Fibroblast of the conjunctiva (primary cell): ENCODE results near the gene ADORA1.

Source experiments
- DNase-seq: peaks from one replicate; pipeline ENCODE4 v3.0.0-alpha.2; 2010; ENCODE audit warnings: low read depth

The ADORA1 gene

GRCh38 chr1:203173011-203173555 is 45.6 kb downstream of the ADORA1 start:
- no peak for DNase-seq

- no peak for DNase-seq
Measured at GRCh38 chr1:203173566-203173965, 46.0 kb downstream of the ADORA1 start.

DNA sequence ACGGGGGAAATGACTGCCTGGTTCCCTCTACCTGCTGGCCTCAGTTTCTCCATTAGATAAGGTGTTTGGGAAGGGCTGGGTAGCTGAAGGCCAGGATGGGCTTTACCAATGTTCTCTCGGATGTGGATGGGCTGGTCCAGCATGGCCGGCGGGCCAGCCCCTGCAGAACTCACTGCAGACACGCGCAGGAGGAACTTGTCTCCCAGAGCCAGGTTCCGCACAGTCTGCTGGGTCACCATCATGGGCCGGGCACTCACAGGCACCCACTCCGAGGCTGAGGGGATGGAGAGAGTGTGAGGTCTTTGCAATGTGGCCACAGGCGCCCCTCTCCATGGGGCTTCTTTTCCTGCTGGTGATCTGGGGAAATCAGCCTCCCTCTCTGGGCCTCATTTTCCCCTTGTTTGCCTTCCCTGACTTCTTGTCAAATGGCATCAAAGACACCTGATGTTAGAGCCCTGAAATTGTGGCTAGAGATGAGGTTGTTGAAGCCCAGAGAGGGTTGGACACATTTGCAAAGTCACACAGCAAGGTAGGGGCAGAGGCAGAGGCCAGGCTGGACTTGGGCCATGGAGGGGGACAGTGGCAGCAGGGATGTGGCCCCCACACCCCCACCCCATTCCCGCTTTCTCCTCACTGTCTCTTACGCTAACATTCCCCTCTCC is 46.9 kb downstream of the ADORA1 start:
- no peak for DNase-seq

GRCh38 chr1:203175237-203175826 is 47.8 kb downstream of the ADORA1 start, which contains the start of gene MYBPH:
MYBPH (minus strand) TSS chr1:203175826; CDS start chr1:203175755, 71 bp downstream.
- DNase-seq, result no peak

GRCh38 chr1:203175827-203176241 is 48.3 kb downstream of the ADORA1 start:
- DNase-seq, result no peak

DNA sequence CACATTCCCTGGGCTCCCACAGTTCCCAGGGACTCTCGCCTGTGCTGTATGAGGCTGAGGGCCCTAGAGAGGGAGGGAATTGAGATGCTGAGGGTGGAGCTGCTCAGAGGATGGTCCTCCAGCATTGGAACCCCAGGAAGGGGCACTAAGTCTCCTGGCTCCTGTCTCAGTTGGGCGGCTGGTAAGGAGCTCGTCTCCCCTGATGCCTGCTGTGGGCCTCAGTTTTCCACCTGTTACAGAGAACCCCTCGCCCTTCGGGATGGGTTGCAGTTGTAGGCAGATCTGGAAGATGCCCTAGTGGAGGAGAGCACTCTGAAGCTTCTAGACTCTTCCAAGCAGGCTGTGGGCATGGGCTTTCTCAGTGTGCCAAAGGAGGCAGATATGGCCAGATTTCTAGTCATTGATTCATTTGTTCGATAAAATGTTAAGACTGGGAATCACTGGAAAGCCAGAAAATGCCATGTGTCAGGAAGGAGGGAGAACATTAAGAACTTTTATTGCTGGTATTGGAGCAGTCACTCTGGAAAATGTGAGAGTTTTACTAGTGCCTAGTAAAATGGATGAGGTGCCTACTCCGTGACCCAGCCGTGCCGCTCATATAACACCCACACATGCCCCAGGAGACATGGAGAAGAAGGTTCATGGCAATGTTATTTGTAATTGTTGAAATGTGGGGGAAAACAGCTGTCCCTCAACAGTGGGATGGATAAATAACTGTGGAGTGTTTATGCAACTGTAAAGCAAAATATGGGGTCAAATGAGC is 48.9 kb downstream of the ADORA1 start:
- DNase-seq, result no peak

DNA sequence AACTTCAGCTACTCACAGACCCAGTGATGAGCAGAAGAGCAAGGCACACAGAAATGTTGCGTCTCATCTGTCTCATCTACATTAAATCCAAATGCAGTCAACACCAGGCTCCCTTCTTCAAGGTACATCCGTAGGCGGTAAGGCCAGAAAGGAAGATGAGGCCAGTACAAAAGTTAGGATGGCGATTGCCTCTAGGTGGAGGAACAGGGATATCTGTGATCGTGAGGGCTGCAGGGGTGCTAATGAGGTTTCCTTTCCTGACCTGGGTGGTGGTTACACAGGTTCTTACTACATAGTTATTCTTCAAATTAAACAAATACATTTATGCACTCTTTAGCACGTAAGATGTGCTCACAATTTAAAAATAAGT is 49.5 kb downstream of the ADORA1 start:
- no peak for DNase-seq

- no peak for DNase-seq
Measured at GRCh38 chr1:203177470-203178039, 50.0 kb downstream of the ADORA1 start.

DNA sequence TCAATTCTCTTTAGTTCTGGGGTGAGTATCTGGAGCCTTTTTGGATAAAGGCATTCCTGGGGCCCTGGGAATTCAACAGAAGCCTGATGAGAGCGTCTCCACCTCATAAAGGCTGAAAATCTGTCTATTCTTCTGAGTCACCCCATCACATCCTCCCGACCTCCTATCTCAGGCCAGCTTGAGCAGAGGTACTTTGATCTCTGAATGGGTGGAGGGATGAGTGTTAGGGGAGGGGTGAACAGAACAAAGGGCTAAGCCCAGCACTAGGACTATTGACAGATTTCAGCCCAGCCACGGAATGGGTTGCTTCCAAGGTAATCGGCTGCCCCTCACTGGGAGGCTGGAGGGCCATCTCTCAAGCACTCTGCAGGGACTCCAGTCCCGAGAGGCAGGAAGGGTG is 50.6 kb downstream of the ADORA1 start:
- DNase-seq, result no peak

GRCh38 chr1:203178821-203179666 is 51.5 kb downstream of the ADORA1 start:
- DNase-seq, result no peak

DNA sequence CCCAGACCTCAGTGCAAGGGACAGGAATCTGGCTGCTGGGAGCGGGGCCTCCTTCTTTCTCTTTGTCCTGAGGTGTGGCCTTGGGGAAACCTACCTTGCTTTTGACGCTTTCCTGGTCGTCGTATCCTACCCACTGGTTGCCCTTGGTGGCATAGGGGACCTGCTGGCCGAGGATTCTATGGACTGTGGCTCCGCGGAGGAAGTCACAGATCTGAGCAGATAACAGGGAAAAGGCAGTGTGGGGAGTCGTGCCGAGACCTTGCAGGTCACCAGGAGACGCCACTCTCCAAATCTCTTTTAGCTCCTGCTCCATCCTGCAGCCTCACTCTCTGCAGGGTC is 52.1 kb downstream of the ADORA1 start:
- DNase-seq, result no peak

GRCh38 chr1:203180611-203181330 is 53.2 kb downstream of the ADORA1 start:
- no peak for DNase-seq

- DNase-seq, result no peak
Measured at GRCh38 chr1:203181586-203182386, 54.3 kb downstream of the ADORA1 start.

DNA sequence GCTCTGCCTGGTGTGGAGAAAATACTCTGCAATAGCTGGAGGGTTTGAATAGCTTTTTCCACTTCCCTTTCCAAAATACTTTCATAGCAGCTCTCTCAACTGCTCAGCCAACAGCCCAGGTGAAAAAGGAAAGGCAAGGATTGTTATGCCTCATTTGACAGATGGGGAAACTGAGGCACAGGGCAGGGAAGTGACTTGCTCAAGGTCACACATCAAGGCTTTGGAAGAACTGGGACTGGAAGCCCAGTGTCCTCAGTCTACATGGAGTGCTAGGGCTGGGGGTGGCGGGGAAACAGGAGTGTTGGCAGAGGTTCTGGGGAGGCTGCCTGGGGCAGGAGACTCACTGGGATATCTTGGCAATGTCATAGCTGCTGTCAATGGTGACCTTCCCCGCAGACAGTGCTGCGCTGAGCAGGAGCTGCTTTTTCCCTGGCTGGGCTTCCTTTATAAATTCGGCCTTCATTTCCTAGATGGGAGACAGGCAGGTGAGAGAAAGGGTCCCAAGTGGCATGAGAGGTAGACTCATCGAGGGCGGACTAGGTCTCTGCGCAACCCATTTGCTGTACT is 54.9 kb downstream of the ADORA1 start:
- DNase-seq, result no peak

- no peak for DNase-seq
Measured at GRCh38 chr1:203183828-203184227, 56.3 kb downstream of the ADORA1 start.

DNA sequence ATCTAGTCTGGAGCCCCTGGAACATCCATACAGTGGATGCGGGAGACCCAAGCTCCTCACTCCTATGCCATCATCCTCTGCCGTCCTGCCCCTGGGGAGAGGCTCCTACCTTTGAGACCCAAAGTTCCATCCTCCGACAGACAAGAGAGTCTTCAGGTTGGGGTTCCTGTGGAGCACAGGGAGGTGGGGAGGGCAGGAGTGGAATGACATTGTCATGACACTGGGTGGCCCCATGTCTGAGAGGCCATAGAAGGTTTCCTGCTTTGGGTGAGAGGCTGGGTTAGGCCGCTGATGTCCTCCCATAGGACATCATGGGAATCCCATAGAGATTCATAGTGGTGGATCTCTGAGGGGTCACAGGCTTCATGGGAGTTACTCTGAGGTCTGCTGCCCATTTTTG is 56.9 kb downstream of the ADORA1 start:
- no peak for DNase-seq

GRCh38 chr1:203185061-203185461 is 57.5 kb downstream of the ADORA1 start:
- no peak for DNase-seq

- DNase-seq, result no peak
Measured at GRCh38 chr1:203185585-203185984, 58.1 kb downstream of the ADORA1 start.

DNA sequence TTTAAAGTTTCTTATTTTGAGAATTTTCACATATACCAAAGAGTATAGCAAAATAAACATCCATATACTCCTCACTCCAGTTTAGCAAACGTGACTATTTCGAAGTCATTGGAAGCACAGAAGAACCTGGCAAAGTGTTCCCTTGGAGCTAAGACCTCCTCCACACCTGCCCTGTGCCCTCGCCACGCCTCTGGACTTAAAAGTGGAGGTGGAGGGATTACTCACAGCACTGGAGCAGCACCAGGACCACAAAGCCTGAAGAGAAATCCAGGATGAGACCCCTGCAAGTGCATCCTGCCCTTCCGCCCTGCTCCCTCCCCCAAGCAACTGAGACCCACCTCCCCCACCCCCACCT is 58.5 kb downstream of the ADORA1 start:
- DNase-seq, result no peak
